ENCODE measurements around the gene RBM18. TPM values are rescaled to one million over a fixed set of nuclear protein-coding genes. Genes with fewer than 3 reads are reported as not detected.

Gene RBM18
- total and polyA plus RNA-seq, 2 of the 4 experiments (the other 2 are of a cell fraction): 8.4 to 15.6 TPM

GRCh38 chr9:122209451-122209850 is 55.2 kb downstream of the RBM18 start:
- dilution Hi-C loops (cut with HindIII; ENCODE audit: low sequenced_read_pairs, unreplicated experiment): no loop called here
- DNase-seq (no peak), ATAC-seq (ENCODE audit: low read depth) (no peak)
- no peak overlapping the region for H3K14ac ChIP-seq (replicated peaks; ENCODE audit: low read depth, low read length)
- H2BK120ac ChIP-seq (ENCODE audit: low read depth, low read length): no peak overlapping the region
- no peak overlapping the region for H4K91ac ChIP-seq (ENCODE audit: insufficient read depth, low read depth, low read length)
- H3K27ac ChIP-seq (ENCODE audit: insufficient read depth, low read length): no peak overlapping the region
- no peaks in the 10 kb centered on the region for H3K36me3 ChIP-seq (ENCODE audit: control insufficient read depth, insufficient read depth, low read length)
- H3K9ac ChIP-seq (ENCODE audit: low read depth, low read length): no peak overlapping the region
- no peak overlapping the region for H2BK15ac ChIP-seq (ENCODE audit: low read depth, low read length)
- 81% methylated on average over 7 of the region's 12 CpGs; no CpG with 5 or more reads in 1 of the 2 experiments for WGBS, 2 experiments (ENCODE audit: extremely low coverage in 2 of 2, insufficient read length in 1 of 2)
- H3K4ac ChIP-seq (ENCODE audit: low read depth, low read length): no peak overlapping the region
- peaks cover 48% of the 10 kb centered on the region for H3K27me3 ChIP-seq (ENCODE audit: control insufficient read depth, insufficient read depth, low read length)
- H3K4me3 ChIP-seq (ENCODE audit: insufficient read depth, low read depth, low read length): no peak overlapping the region
- H3K23ac ChIP-seq (ENCODE audit: low read depth, low read length): no peak overlapping the region
- peaks cover 3% of the 10 kb centered on the region; the same call in 1 of the 2 replicates for H3K9me3 ChIP-seq (ENCODE audit: control insufficient read depth, insufficient read depth, low read length)
- H4K20me1 ChIP-seq (ENCODE audit: insufficient read depth, low read length): peaks cover 7% of the 10 kb centered on the region; the same call in 1 of the 2 replicates
- BruUV-seq (replicated peaks): no TSS peak
- peaks cover 8% of the 10 kb centered on the region; the same call in 1 of the 2 replicates for H3K4me1 ChIP-seq (ENCODE audit: control insufficient read depth, insufficient read depth, low read length)
- H3K18ac ChIP-seq (ENCODE audit: low read depth, low read length): no peak overlapping the region
- TF ChIP-seq ELK1 (IDR thresholded peaks at IDR 0.05; ENCODE audit: borderline replicate concordance, low read depth, low read length) (no peak), RCOR1 (IDR thresholded peaks at IDR 0.05; ENCODE audit: insufficient replicate concordance, low read length) (no peak), MAZ (IDR thresholded peaks at IDR 0.05; ENCODE audit: borderline replicate concordance, low read depth, low read length) (no peak), BHLHE40 (IDR thresholded peaks at IDR 0.05; ENCODE audit: low read depth, low read length) (no peak), POLR2A (IDR thresholded peaks at IDR 0.05; ENCODE audit: low read depth, low read length) (no peak), NFE2L2 (IDR thresholded peaks at IDR 0.05; ENCODE audit: low read depth, low read length) (no peak), CEBPB (IDR thresholded peaks at IDR 0.05; ENCODE audit: low read depth, low read length) (no peak), MAFK (IDR thresholded peaks at IDR 0.05; ENCODE audit: low read depth, low read length) (no peak), SMC3 (IDR thresholded peaks at IDR 0.05; ENCODE audit: low read depth, low read length) (no peak)
- H2AK5ac ChIP-seq (ENCODE audit: low read depth, low read length): no peak overlapping the region
- in situ Hi-C loops (cut with MboI; ENCODE audit: low sequenced_read_pairs): no loop called here
- no peaks in the 10 kb centered on the region for H3K9me1 ChIP-seq (ENCODE audit: insufficient read depth, low read length)
- H3K4me2 ChIP-seq (ENCODE audit: low read depth, low read length): no peak overlapping the region
- H4K8ac ChIP-seq (ENCODE audit: low read depth in 2 of 2, low read length in 2 of 2): no peak overlapping the region
- H2AK9ac ChIP-seq (replicated peaks; ENCODE audit: low read depth, low read length, poor library complexity): no peak overlapping the region
- no peak overlapping the region for H2AFZ ChIP-seq (replicated peaks; ENCODE audit: low read length, poor library complexity)
- no peak overlapping the region for H2BK5ac ChIP-seq (ENCODE audit: low read depth, low read length, poor library complexity, severe bottlenecking)
- POLR2A ChIA-PET (ENCODE audit: unreplicated experiment): no interaction called here
- no peak overlapping the region for H4K5ac ChIP-seq (ENCODE audit: low read depth, low read length)
- CTCF ChIA-PET: no interaction called here
- H2BK20ac ChIP-seq (ENCODE audit: low read depth, low read length): no peak overlapping the region
- intact Hi-C loops (cut with micrococcal nuclease): no loop called here
- no peak overlapping the region for H3K56ac ChIP-seq (ENCODE audit: extremely low read depth, insufficient read depth, low read length)
- no peaks in the 10 kb centered on the region for H3K79me1 ChIP-seq (ENCODE audit: low read depth in 1 of 2, low read length in 2 of 2)

Measured in IMR-90 (cell line).